ENCODE data around the gene MIPOL1. TPM values are rescaled to one million over a fixed set of nuclear protein-coding genes. Genes with fewer than 3 reads are reported as not detected.

MIPOL1 gene
- total and polyA plus RNA-seq, 2 of the 13 experiments (the other 11 are each of a cell fraction or from before 2014, with no cell fraction given): 8.6 to 34.2 TPM

DNA sequence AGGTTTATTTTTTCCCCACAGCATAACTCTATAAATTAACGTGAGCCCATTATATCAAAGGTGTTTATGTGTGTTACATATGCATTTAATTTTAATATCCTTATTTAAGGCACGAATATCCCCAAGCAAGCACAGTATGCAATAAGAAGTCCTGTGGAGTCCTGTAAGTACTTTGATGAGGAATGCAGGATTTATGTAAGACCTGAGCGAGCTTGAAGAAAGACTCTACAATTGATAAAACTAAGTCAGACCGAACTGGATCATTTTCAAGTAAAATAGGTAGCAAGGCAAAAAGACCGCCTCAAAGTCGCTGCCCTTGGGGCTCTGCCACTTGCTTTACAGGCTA is 26.1 kb upstream of the MIPOL1 start:
- intact Hi-C loops (cut with micrococcal nuclease; ENCODE audit: unreplicated experiment): loop anchor here (1.0 to 10.0 kb wide), 2 partner anchors 27 to 1523 kb away; no protein-coding TSS in a partner anchor
- H2AFZ ChIP-seq (ENCODE audit: low read length): peak overlapping the region; percentile 91
- peak overlapping the region; percentile 69 for H3K27ac ChIP-seq (ENCODE audit: extremely low read length, insufficient read depth, low read length)
- FAIRE-seq (no peak), ATAC-seq (peak; percentile 46), DNase-seq (ENCODE audit: low spot score) (no peak)
- no peaks in the 10 kb centered on the region for H3K36me3 ChIP-seq (replicated peaks in 1 of 2; ENCODE audit: control insufficient read depth in 1 of 2, insufficient read depth in 2 of 2, low read length in 2 of 2)
- no peak for TF ChIP-seq RORA (CRISPR knock-in tag; IDR thresholded peaks at IDR 0.05)
- TF ChIP-seq ZBTB7B (CRISPR knock-in tag; IDR thresholded peaks at IDR 0.05): no peak
- TF ChIP-seq, protein P1, sequence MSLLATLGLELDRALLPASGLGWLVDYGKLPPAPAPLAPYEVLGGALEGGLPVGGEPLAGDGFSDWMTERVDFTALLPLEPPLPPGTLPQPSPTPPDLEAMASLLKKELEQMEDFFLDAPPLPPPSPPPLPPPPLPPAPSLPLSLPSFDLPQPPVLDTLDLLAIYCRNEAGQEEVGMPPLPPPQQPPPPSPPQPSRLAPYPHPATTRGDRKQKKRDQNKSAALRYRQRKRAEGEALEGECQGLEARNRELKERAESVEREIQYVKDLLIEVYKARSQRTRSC (CRISPR knock-in tag; IDR thresholded peaks at IDR 0.05; ENCODE audit: low read depth): no peak
- 0 out of 2 replicates have a peak, but pooled peaks have one; percentile 80 for TF ChIP-seq THYN1 (CRISPR knock-in tag; IDR thresholded peaks at IDR 0.05; ENCODE audit: borderline replicate concordance, low read depth)
- TF ChIP-seq SIX4 (CRISPR knock-in tag; IDR thresholded peaks at IDR 0.05): no peak
- TF ChIP-seq SMARCC2 (IDR thresholded peaks at IDR 0.05): no peak
- TF ChIP-seq ZNF746 (CRISPR knock-in tag; IDR thresholded peaks at IDR 0.05): no peak
- TF ChIP-seq ATF1 (CRISPR knock-in tag; IDR thresholded peaks at IDR 0.05): peak; percentile 48; the same call in 1 of the 2 replicates
- no peak for TF ChIP-seq FOXK1 (CRISPR knock-in tag; IDR thresholded peaks at IDR 0.05; ENCODE audit: borderline replicate concordance, low read depth)
- TF ChIP-seq ZNF510 (CRISPR knock-in tag; IDR thresholded peaks at IDR 0.05; ENCODE audit: low read depth): no peak
- no peak for TF ChIP-seq HDAC1 (CRISPR knock-in tag; IDR thresholded peaks at IDR 0.05)
- TF ChIP-seq TARDBP (CRISPR knock-in tag; IDR thresholded peaks at IDR 0.05): no peak
- TF ChIP-seq, protein P2, sequence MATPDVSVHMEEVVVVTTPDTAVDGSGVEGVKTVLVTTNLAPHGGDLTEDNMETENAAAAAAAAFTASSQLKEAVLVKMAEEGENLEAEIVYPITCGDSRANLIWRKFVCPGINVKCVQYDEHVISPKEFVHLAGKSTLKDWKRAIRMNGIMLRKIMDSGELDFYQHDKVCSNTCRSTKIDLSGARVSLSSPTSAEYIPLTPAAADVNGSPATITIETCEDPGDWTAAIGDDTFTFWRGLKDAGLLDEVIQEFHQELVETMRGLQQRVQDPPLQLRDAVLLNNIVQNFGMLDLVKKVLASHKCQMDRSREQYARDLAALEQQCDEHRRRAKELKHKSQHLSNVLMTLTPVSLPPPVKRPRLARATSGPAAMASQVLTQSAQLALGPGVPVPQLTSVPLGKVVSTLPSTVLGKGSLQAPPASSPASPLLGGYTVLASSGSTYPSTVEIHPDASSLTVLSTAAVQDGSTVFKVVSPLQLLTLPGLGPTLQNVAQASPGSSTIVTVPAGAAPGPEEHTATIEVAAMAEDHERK (CRISPR knock-in tag; IDR thresholded peaks at IDR 0.05; ENCODE audit: low read depth): 0 out of 2 replicates have a peak, but pooled peaks have one; percentile 34
- no peak for TF ChIP-seq MIXL1 (CRISPR knock-in tag; IDR thresholded peaks at IDR 0.05)
- TF ChIP-seq MED1 (CRISPR knock-in tag; IDR thresholded peaks at IDR 0.05): no peak
- TF ChIP-seq PAX8 (CRISPR knock-in tag; IDR thresholded peaks at IDR 0.05; ENCODE audit: borderline replicate concordance): no peak
- no peak for TF ChIP-seq ELF4 (CRISPR knock-in tag; IDR thresholded peaks at IDR 0.05; ENCODE audit: borderline replicate concordance)
- no peak for TF ChIP-seq KDM2A (CRISPR knock-in tag; IDR thresholded peaks at IDR 0.05; ENCODE audit: borderline replicate concordance, low read depth)
- no peaks in the 10 kb centered on the region for H4K20me1 ChIP-seq (ENCODE audit: insufficient read depth, low read length)
- CTCF ChIA-PET (ENCODE audit: low intra/inter-chr PET ratio, low total read pairs): no interaction called here
- peak overlapping the region; percentile 64 to 83 (median 71) for H3K4me3 ChIP-seq (replicated peaks in 1 of 3; ENCODE audit: insufficient read depth in 1 of 3, low read depth in 2 of 3, low read length in 3 of 3)
- no peaks in the 10 kb centered on the region for H3K9me3 ChIP-seq (ENCODE audit: low read length)
- BruUV-seq (replicated peaks): TSS peak; percentile 68
- in situ Hi-C loops (cut with HindIII; ENCODE audit: extremely low pct_ligation_motif_present, low pct_unique_long_range_greater_than_20kb): no loop called here
- H3K79me2 ChIP-seq (ENCODE audit: insufficient read depth, low read length): no peaks in the 10 kb centered on the region
- H3K27me3 ChIP-seq (ENCODE audit: control insufficient read depth in 1 of 2, insufficient read depth in 2 of 2, low read length in 2 of 2): peaks cover 0 to 12% of the 10 kb centered on the region in 2 experiments; a peak in 1 of 5 replicates
- WGBS (ENCODE audit: low lambda C conversion rate): 4% methylated on average over 6 of the region's 6 CpGs
- H3K4me2 ChIP-seq (ENCODE audit: low read depth, low read length): peak overlapping the region; percentile 94
- peaks cover 14% of the 10 kb centered on the region for H3K4me1 ChIP-seq (ENCODE audit: insufficient read depth, low read length)
- POLR2A ChIA-PET: interaction anchor here (1.0 to 3.4 kb wide), 7 partner anchors 10 to 851 kb away, joined by 3 to 29 read pairs (median 4); partner anchors contain the start of genes MBIP and MIPOL1
- H3K9ac ChIP-seq (ENCODE audit: insufficient read depth, low read depth, low read length): peak overlapping the region; percentile 75
